GM18907 (cell line): ENCODE results near the gene ZNF74.
"Not testable (repeated sequence)": the region's sequence is repeated elsewhere in the genome, so short reads cannot be mapped to it uniquely, and the experiment has no call there.

ENCODE experiments used
- ATAC-seq: cut with Tn5 transposase; IDR thresholded peaks from one replicate; pipeline ENCODE4 v1.9.1; 2021; ENCODE audit warnings: mild to moderate bottlenecking, moderate library complexity; ENCODE audit not compliant: unreplicated experiment

The ZNF74 gene

DNA sequence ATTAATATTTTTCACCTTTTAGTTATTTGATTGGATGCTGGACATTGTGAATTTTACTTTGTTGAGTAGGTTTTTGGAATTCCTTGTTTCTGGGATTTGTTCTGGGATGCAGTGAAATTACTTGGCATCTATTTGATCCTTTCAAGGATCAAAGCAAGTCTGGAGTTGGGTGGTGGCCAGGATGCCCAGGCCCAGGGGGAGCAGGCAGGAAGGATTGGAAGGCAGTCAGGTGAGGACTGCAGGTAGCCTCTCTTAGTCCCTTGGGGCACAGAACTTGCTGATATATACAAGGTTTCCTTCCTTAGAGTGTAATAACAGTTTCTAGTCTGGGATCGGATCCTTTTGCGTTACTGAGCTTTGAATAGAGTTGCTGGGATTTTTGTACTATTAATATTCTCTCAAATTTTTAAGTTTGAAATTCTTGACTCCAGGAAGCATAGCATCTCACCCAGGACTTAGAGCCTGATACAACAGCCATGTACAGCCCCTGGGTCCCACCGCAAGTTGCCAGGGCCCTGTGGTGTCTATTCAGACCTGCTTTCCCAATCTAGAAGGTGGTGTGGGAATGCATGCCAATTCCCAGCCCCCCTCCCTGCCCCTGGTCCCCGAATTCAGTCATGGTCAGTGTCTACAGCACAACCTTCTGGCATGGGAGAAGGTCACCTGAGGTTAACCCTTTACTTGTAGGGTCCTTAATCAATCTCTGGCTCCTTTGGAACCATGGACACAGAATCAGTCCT, 6.1 kb downstream of the ZNF74 start:
- ATAC-seq = no peak

GRCh38 chr22:20400606-20401375, 6.8 kb downstream of the ZNF74 start:
- no peak for ATAC-seq

GRCh38 chr22:20401376-20402014, 7.5 kb downstream of the ZNF74 start:
- ATAC-seq = no peak

GRCh38 chr22:20402960-20403778, 9.2 kb downstream of the ZNF74 start:
- ATAC-seq = no peak

GRCh38 chr22:20403779-20404140, 9.8 kb downstream of the ZNF74 start:
- ATAC-seq = no peak

DNA sequence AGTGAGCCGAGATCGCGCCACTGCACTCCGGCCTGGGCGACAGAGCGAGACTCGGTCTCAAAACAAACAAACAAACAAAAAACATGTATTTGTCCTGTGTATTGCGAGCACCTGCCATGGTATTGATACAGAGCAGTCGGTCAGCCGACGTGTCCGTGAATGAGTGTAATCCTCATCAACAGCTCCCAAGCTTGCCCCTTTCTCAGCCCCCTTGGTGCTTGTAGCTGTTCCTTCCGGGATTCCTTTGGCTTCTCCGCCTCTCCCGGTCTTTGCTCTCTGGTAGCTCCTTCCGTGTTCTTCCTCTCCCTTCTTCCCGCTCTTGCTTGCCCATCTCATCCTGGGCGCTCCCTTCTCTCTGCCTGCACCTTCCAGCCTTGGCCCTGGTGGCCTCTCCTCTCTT, 10.9 kb downstream of the ZNF74 start:
- ATAC-seq = no peak

GRCh38 chr22:20405291-20405930, 11.5 kb downstream of the ZNF74 start:
- no peak for ATAC-seq

DNA sequence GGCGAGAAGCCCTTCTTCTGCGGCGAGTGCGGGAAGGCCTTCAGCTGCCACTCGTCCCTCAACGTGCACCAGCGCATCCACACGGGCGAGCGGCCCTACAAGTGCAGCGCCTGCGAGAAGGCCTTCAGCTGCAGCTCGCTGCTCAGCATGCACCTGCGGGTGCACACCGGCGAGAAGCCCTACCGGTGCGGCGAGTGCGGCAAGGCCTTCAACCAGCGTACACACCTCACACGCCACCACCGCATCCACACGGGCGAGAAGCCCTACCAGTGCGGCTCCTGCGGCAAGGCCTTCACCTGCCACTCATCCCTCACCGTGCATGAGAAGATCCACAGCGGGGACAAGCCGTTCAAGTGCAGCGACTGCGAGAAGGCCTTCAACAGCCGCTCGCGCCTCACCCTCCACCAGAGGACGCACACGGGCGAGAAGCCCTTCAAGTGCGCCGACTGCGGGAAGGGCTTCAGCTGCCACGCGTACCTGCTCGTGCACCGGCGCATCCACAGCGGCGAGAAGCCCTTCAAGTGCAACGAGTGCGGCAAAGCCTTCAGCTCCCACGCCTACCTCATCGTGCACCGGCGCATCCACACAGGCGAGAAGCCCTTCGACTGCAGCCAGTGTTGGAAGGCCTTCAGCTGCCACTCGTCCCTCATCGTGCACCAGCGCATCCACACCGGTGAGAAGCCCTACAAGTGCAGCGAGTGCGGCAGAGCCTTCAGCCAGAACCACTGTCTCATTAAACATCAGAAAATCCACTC, 12.2 kb downstream of the ZNF74 start:
- ATAC-seq = no peak

DNA sequence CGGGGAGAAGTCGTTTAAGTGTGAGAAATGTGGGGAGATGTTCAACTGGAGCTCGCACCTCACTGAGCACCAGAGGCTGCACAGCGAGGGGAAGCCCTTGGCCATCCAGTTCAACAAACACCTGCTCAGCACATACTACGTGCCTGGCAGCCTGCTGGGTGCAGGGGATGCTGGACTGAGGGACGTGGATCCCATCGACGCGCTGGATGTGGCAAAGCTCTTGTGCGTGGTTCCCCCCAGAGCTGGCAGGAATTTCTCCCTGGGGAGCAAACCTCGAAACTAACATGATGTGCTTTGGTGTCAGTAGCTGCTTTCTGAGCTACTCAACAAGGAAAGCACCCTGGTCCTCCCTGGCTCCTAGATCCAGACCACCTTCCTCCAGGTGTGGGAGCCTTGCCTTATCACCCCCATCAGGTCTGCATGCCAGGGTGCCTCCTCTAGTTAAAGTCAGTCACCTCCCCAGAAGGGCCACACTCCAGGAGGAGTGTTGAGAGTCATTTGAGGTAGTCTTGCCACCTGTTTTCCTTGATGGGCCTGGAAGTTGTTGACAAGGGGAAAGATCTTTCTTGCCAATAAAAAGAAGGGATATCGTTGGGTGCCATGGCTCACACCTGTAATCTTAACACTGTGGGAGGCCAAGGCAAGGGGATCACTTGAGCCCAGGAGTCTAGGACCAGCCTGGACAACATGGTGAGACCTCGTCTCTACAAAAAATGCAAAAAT, 12.9 kb downstream of the ZNF74 start:
- no peak for ATAC-seq

DNA sequence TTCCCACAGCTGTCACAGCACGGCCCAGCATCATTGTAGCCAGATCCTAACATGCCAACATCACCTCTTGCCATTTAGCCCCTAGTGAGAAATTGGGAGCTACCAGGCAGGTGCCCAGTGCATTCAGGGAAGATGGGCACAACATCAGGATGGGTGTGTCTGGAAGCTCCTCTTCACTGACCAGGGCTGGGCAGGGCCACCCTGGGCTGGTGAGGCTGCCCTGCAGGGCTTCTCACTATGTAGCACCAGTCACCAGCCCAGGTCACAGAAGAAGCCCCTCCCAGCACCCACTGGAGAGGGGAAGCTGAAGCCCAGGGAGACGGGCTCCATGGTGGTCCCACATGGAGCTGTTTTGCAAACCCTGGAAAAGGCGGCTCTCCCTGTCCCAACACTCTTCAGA, 13.9 kb downstream of the ZNF74 start:
- ATAC-seq = no peak

GRCh38 chr22:20408891-20409290, 14.9 kb downstream of the ZNF74 start:
- ATAC-seq = no peak

GRCh38 chr22:20409385-20409784, 15.4 kb downstream of the ZNF74 start:
- ATAC-seq = not testable (repeated sequence)

DNA sequence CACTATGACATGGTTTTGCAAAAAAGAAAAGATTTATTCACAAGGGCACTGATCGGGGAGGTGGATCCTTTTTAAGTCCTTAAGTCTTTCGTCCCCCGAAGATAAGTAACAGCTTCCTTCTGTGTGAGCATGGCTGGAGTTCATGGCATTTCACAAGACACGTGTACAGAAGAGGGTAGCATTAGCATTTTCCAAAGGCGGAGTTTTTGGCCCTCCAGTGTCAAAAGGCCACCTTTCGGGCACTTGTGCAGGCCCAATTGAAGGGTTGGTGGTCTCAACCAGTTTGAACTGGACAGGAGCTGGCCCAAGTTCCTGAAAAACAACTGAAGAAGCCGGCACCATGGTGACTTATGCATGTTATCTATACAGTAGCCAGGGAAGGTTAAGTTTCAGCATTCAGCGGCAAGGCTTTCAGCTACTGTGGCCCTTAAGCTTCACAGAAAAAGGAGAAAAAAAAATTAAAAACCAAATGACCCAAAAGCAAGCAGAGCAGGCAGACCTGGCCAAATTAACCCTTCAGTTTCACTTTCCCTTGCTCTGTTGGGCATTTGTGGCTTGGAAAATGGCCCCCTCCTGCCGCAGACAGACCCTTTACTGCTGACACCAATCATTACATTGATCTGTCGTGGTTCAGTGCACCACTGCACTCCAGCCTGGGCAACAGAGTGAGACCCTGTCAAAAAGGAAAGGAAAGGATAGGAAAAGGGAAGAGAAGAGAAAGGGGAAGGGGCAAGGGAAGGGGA, 18.7 kb downstream of the ZNF74 start:
- no peak for ATAC-seq

DNA sequence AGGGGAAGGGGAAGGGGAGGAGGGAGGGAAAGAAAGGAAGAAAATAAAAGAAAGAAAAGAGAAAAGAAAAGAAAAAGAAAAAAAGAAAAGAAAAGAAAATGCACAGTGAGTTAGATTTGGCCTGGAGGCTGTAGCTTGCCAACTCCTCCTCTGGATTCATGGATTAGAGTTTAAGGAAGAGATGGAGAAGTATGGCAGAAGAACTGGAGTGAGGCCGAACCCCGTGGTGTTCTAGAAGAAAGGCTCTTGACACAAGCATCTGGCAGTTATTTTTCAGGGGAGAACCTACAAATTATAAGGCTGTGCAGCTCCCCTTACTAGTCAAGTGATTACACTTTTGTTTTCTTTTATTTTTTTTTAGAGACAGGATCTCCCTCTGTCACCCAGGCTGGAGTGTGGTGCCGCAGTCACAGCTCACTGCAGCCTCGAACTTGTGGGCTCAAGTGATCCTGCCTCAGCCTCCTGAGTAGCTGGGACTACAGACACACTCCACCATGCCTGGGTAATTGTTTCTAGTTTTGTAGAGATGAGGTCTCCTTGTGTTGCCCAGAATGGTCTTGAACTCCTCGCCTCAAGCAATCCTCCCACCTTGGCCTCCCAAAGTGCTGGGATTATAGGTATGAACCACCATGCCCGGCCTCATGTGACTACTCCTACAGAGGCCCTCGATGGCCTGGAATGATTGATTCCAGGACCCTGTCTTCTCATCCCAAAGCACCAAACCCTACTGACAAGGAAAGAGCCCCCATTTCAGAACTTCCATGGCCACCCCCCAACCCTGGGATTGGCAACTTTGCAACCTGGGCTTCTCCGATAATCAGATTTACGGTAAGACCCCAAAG, 19.5 kb downstream of the ZNF74 start:
- no peak for ATAC-seq

GRCh38 chr22:20414059-20414440, 20.1 kb downstream of the ZNF74 start:
- ATAC-seq = no peak

DNA sequence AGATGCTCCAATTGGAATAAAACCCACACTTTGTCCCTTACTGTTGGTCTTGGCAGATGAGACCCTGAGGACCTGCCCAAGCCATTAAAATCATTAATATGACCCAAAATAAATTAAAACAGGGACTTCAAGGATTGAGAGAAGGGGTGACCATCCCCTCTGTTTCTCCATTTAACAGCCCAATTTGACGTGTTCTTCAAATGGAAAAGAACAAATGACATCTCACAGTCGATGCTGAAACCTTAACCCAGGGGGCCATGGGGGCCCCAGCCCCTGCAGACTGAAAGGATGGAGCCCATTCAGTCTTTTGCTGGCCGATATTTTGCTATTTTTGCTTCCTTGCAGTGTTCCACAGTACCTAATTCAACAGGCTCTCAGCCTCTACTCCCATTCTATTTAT, 20.5 kb downstream of the ZNF74 start:
- no peak for ATAC-seq

DNA sequence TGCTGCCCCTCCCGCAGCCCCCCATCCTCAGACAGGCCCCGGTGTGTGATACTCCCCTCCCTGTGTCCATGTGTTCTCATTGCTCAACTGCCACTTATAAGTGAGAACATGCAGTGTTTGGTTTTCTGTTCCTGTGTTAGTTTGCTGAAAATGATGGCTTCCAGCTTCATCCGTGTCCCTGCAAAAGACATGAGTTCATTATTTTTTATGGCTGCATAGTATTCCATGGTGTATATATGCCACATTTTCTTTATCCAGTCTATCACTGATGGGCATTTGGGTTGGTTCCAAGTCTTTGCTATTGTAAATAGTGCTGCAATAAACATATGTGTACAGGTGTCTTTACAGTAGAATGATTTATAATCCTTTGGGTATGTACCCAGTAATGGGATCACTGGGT, 21.3 kb downstream of the ZNF74 start:
- ATAC-seq = not testable (repeated sequence)

DNA sequence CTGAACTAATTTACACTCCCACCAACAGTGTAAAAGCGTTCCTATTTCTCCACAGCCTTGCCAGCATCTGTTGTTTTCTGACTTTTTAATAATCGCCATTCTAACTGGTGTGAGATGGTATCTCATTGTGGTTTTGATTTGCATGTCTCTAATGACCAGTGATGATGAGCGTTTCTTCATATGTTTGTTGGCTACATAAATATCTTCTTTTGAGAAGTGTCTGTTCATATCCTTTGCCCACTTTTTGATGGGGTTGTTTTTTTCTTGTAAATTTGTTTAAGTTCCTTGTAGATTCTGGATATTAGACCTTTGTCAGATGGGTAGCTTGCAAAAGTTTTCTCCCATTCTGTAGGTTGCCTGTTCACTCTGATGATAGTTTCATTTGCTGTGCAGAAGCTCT, 21.7 kb downstream of the ZNF74 start:
- not testable (repeated sequence) for ATAC-seq
